GM18517 (cell line): Measurements from ENCODE around the gene TEX2.

ENCODE experiments used
- ATAC-seq: cut with Tn5 transposase; IDR thresholded peaks from one replicate; pipeline ENCODE4 v1.9.1; 2021; ENCODE audit warnings: mild to moderate bottlenecking, moderate library complexity; ENCODE audit not compliant: unreplicated experiment

Gene TEX2

GRCh38 chr17:64123114-64123513 lies 139.9 kb downstream of the TEX2 start:
- no peak for ATAC-seq

DNA sequence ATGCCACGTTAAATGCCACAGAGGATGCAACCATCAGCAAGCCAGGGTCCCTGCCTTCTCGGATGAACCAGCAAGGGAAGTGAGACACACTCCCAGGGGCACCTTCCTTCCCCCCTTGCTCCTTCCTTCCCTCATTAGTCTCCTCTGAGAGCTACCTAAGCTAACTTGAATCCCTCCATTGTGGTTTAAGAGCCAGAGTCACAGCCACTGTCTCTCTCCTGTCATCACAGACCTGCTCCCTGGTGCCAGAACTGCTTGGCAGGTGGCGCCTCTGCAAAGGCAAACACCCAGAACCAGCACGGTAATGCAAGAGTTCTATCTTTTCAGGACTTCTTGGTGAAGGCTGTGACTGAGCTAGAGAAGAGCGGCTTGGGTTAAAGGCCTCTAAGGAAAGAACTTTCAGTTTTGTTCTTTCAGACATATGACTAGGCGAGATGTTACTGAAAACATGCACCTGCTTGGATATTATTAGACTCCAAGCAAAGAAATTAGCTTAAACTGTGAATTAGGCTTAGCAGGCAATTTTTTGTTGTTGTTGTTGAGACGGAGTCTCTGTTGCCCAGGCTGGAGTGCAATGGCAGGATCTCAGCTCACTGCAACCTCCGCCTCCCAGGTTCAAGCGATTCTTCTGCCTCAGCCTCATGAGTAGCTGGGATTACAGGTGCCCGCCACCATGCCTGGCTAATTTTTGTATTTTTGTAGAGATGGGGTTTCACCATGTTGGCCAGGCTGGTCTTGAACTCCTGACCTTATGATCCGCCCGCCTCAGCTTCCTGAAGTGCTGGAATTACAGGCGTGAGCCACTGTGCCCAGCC lies 141.9 kb downstream of the TEX2 start:
- peak; percentile 85 for ATAC-seq

- no peak for ATAC-seq
These were observed 142.8 kb downstream of the TEX2 start for GRCh38 chr17:64120159-64120810.

GRCh38 chr17:64117981-64118979 lies 144.8 kb downstream of the TEX2 start:
- no peak for ATAC-seq

DNA sequence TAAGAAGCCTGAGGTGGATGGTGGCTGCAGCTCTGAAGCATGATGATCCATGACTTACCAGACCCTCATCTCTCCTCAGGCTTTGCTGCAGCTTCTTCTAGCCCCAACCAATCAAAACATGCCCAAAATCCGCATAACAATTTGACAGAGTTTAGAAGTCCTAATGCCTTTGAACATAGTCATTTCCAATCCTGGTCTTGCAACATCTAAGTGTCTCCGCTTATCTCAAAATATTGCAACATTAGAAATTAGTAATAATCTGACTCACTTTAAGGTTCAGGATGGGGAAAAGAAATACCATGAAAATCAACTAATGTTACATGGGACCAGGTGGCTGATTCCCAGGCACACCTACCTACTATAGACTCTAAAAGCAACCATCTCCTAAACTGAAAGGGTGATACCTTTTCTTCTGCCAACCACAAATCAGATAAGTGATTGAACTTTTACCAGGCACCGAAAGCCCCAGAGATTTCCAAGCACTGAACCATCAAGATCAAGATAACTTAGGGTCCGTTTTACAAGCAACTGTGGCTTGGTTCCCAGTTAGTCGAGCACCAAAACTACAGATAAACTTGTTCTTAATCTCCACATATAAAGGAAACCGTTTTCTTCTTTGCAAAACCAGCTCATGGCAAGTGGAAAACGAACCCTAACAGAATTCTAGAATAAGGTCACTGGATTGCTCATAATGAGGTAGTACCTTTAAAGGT lies 147.1 kb downstream of the TEX2 start:
- no peak for ATAC-seq

DNA sequence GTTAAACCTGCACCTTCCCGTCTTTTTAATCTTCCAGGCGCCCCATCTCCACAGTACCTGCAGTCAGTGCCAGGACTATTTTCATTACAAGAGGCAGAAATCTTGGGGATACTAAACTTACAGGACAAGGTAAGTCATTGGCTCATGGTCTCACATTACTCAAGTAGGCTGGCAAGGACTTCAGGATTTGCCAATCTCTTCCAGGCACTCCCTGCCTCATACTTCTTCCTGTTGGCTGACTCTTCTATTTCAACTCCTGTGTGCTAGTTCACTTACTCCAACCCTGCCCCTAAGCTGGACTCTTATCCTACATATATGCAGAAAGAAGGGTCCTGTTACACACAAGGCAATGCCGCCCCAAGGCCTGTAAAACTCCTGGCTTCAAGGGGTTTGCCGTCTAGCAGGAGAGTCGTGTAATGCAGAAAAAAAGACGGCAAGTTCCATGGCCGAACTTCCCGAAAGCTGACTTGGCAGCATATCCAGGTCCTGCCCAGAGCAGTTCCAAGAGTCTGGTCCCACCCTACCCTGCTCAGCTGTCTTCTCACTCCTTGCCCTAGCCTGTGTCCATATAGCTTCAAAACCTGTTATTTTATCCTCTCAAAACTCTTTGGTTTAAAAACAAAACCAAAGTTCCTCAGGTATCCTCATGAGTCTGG lies 147.9 kb downstream of the TEX2 start:
- no peak for ATAC-seq

DNA sequence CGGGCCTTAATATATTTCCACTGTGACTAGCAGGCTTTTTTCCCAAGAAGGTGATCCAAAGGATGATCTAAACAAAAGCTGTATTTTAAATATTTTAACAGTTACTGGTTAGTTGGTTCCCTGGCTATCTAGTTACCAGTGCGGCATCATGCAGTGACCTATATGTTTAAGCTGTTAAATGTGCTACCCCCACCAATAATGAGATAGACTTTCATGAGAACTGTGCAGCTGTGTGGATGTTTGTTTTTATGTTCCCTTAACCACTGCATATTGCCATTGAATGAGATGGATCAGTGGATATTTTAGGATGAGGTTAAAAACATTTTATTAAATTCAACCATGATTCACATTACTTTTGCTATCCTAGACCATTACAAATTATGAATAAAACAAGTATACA lies 150.1 kb downstream of the TEX2 start:
- ATAC-seq: no peak

- no peak for ATAC-seq
These were observed 151.2 kb downstream of the TEX2 start for GRCh38 chr17:64111831-64112230.

DNA sequence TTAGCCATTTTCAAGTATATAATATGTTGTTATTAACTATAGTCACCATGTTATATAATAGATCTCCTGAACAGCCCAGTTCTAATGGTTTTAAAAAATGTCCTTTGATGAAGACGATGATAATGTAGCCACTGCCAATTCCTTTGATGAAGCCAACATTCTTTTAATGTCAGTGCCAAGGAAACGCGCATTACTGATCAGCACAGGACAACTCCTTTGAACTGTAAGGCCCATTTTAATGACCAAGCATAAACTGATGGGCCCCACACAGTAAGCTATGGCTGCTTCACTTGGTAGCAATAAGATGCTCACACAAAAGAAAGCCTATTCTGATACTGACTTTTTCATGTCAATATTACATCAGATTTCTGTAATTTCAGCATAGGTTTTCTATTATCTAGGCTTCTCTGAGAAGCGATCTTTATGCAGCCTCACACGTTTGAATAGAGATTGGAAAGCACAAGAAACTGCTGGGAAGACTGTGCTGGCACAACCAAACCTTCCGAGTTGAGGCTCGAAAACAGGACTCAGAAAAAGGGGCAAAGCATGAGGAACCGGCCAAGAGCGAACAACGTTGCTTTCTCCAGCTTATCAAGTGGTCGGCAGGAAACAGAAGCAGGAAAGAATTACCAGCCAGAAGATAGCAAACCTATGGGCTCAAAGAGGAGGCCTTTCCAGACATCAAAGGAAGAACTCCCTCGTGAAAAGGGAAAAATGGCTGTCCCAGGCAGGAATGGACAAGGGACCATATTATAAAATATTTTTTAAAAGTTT lies 152.5 kb downstream of the TEX2 start:
- ATAC-seq: no peak

DNA sequence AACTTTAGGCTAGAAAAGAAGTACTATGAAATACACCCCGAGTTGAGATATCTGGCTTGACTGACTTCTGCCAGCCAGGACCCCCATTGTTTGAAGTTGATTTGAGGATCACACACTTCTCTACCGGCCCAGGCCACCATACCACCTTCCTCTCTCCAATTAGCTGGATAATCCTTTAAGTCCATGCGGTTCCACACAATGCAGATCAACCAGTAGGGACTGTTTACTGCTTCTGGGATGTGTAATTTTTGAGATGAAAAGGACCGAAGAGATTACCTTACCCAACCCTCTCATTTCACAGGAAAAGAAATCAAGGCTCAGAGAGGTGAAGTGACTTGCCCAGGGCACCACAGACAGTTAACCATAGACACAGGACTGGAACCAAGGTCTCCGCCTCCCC lies 153.7 kb downstream of the TEX2 start:
- no peak for ATAC-seq

- no peak for ATAC-seq
These were observed 155.4 kb downstream of the TEX2 start for GRCh38 chr17:64107500-64108236.

DNA sequence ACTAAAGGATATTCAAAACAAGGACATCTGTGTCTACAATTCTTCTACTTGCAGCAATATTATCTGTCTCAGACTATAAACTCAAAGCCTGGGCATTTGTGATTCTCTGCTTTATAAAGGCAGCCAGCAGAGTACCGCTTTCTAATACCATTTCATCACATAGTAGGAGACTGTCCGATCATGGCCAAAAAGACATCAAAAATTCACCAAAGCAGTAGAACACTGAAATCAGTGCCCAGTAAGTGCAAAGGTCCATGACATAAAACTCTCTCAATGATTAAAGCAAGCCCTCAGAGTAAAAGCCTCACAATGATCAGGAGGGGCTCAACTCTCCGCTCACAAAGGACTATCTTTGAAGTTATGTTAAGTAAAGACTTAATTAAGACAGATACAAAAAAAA lies 156.1 kb downstream of the TEX2 start:
- no peak for ATAC-seq

GRCh38 chr17:64103391-64104364 lies 159.4 kb downstream of the TEX2 start:
- no peak for ATAC-seq

DNA sequence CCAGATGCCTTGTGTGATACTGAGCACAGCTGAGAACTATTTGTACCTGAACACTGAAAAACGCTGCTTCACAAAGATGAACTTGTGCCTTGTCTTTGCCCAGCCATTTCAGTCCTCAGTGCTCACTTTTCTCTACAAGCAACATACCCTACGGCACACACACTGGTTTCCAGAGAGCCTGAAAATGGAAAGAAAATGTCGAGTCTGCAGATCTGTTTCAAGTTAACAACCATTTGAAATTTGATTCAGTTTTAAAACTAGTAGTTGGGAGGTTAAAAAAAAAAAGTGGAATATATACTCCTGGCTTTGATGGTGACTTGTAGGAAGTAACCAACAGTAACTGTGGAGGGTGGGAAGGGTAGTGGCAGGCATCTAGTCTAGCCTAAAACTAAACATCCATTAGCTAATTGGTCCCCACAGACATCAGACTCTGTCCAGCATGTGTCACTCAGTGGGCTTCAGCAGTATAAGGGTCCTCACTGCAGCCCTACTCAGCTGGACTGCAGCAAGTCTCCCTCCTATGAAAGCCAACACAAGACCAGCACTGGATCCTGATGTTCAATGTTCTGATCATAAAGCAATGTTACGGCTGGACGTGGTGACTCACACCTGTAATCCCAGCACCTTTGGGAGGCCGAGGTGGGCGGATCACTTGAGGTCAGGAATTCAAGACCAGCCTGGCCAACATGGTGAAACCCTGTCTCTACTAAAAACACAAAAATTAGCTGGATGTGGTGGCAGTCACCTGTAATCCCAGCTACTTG lies 160.3 kb downstream of the TEX2 start:
- no peak for ATAC-seq

DNA sequence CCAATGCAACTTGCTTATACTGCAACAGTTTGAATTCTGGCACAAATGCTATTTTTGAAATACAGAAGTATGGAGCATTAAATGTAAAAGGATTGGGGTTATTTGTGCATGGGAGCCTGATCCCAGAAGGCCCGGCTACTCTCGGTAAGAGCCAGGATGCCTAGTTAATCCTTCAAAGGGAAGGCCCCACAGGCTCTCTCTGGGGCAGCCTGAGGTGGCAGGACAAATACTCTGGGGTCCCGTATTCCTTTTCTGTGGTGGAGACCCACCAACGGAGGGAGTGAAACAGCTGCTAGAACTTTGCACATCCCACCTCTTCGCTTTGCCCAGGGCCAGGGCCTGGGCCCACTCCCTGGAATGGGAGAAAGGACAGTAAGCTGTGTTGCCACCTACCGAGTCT lies 163.5 kb downstream of the TEX2 start:
- no peak for ATAC-seq
